CD4-positive, CD25-positive, alpha-beta regulatory T cell (primary cell): ENCODE data around the gene PIK3AP1. TPM values are rescaled to one million over a fixed set of nuclear protein-coding genes. Genes with fewer than 3 reads are reported as not detected.

Experiments used
- ATAC-seq, 2 donors: fragments of 150-1000 bp; cut with Tn5 transposase; one replicate each; pipeline ENCODE4 v1.10.0; 2021; ENCODE audit warnings: low read depth in 2 of 2, moderate number of reproducible peaks in 2 of 2, moderate library complexity in 1 of 2
- DNase-seq, 3 donors: peaks; one replicate each; pipeline versions ENCODE4 v3.0.0 to v3.0.0-alpha.2; 2012 to 2022; ENCODE audit warnings: mixed read lengths in 1 of 3
- H3K27ac ChIP-seq: one replicate; pipeline ENCODE4 v1.7.0; 2013; ENCODE audit warnings: mild to moderate bottlenecking, low read length; ENCODE audit not compliant: insufficient read depth, poor library complexity, severe bottlenecking
- H3K27me3 ChIP-seq: one replicate; pipeline ENCODE4 v1.7.0; 2013; ENCODE audit warnings: low read length; ENCODE audit not compliant: control insufficient read depth, insufficient read depth
- H3K36me3 ChIP-seq: one replicate; pipeline ENCODE4 v1.7.0; 2013; ENCODE audit warnings: mild to moderate bottlenecking, low read length, moderate library complexity; ENCODE audit not compliant: control insufficient read depth, insufficient read depth
- H3K4me1 ChIP-seq: 2 replicates; pipeline ENCODE4 v1.7.0; 2013; ENCODE audit warnings: mild to moderate bottlenecking, low read length; ENCODE audit not compliant: insufficient read depth, control insufficient read depth, poor library complexity, severe bottlenecking
- H3K4me3 ChIP-seq: one replicate; pipeline ENCODE4 v1.7.0; 2013; ENCODE audit warnings: low read depth, mild to moderate bottlenecking, low read length, moderate library complexity
- H3K9me3 ChIP-seq, 2 experiments: 1 replicate in 1 of 2; 2 replicates in 1 of 2; pipeline ENCODE4 v1.7.0; 2013; ENCODE audit warnings: low read length in 2 of 2, mild to moderate bottlenecking in 1 of 2, moderate library complexity in 1 of 2; ENCODE audit not compliant: control insufficient read depth in 2 of 2
- H3K27ac Mint-ChIP-seq, 3 donors: one replicate each; pipeline ENCODE4 v1.8.0; 2020 to 2022; ENCODE audit warnings: mild to moderate bottlenecking in 3 of 3, mixed read lengths in 3 of 3, moderate library complexity in 2 of 3
- H3K27me3 Mint-ChIP-seq: one replicate; pipeline ENCODE4 v1.8.0; 2022; ENCODE audit warnings: mild to moderate bottlenecking, mixed read lengths
- H3K36me3 Mint-ChIP-seq: one replicate; pipeline ENCODE4 v1.8.0; 2020; ENCODE audit warnings: mixed read lengths
- H3K4me1 Mint-ChIP-seq, 4 donors: one replicate each; pipeline ENCODE4 v1.8.0; 2020 to 2022; ENCODE audit warnings: mixed read lengths in 4 of 4, mild to moderate bottlenecking in 1 of 4
- H3K4me3 Mint-ChIP-seq, 4 donors: one replicate each; pipeline ENCODE4 v1.8.0; 2020 to 2022; ENCODE audit warnings: mild to moderate bottlenecking in 4 of 4, mixed read lengths in 4 of 4, moderate library complexity in 3 of 4
- H3K9me3 Mint-ChIP-seq, 7 donors: one replicate each; pipeline ENCODE4 v1.8.0; 2020 to 2022; ENCODE audit warnings: mixed read lengths in 7 of 7, mild to moderate bottlenecking in 3 of 7, moderate library complexity in 2 of 7
- polyA plus RNA-seq, 4 donors: library from polyadenylated mRNA; unstranded; fragments of 300-500 nt; fragmentation: Illumina TruSeq; gene quantifications; one replicate each; pipeline ENCODE4 v1.2.3, GENCODE V29; 2021
- total RNA-seq: library from RNA; stranded (reverse); gene quantifications from one replicate; pipeline ENCODE4 v1.2.3, GENCODE V29; 2022

Gene PIK3AP1
- total and polyA plus RNA-seq, 5 donors from 2014 or later = 0.92 to 3.5 (median 1.7) TPM

GRCh38 chr10:96586419-96587263 is 133.7 kb downstream of the PIK3AP1 start, which contains the start of gene TM9SF3:
TSS of gene TM9SF3 (minus strand) at chr10:96587012. CDS start at chr10:96586835, 177 bp downstream.
- Mint-ChIP-seq H3K36me3 (peaks cover 7% of the 10 kb centered on the region), H3K4me3 (peak within 1 kb of the TSS; percentile 92 to 98 (median 97)), H3K27ac (peak within 1 kb of the TSS; percentile 95 to 98 (median 95)), H3K9me3 (no peaks in the 10 kb centered on the region), H3K4me1 (peaks cover 12 to 45% (median 32%) of the 10 kb centered on the region in 4 donors), H3K27me3 (no peaks in the 10 kb centered on the region)
- DNase-seq (peak; percentile 89 to 93 (median 91)), ATAC-seq (peak; percentile 87 to 89)
- Histone ChIP-seq H3K27ac (peak within 1 kb of the TSS; percentile 97), H3K4me1 (peaks cover 49% of the 10 kb centered on the region), H3K27me3 (no peaks in the 10 kb centered on the region), H3K9me3 (no peaks in the 10 kb centered on the region), H3K4me3 (peak within 1 kb of the TSS; percentile 95), H3K36me3 (no peaks in the 10 kb centered on the region)

GRCh38 chr10:96585736-96586418 is 134.4 kb downstream of the PIK3AP1 start:
- Histone ChIP-seq H3K36me3 (no peaks in the 10 kb centered on the region), H3K27ac (peak overlapping the region; percentile 97), H3K4me3 (peak overlapping the region; percentile 95), H3K4me1 (peaks cover 57% of the 10 kb centered on the region), H3K27me3 (no peaks in the 10 kb centered on the region), H3K9me3 (no peaks in the 10 kb centered on the region)
- peak overlapping the region; percentile 92 to 98 (median 97) for H3K4me3 Mint-ChIP-seq
- H3K4me1 Mint-ChIP-seq = peaks cover 15 to 51% (median 39%) of the 10 kb centered on the region in 4 donors
- DNase-seq (peak in 2 of 3 donors; percentile 49 to 73), ATAC-seq (peak; percentile 11 to 14)
- no peaks in the 10 kb centered on the region for H3K9me3 Mint-ChIP-seq
- peaks cover 5% of the 10 kb centered on the region for H3K36me3 Mint-ChIP-seq
- peak overlapping the region; percentile 95 to 98 (median 95) for H3K27ac Mint-ChIP-seq
- no peaks in the 10 kb centered on the region for H3K27me3 Mint-ChIP-seq

- H3K27ac Mint-ChIP-seq = peak overlapping the region in 1 of 3 donors; percentile 5
- Histone ChIP-seq H3K27me3 (no peaks in the 10 kb centered on the region), H3K4me1 (peaks cover 57% of the 10 kb centered on the region), H3K9me3 (no peaks in the 10 kb centered on the region), H3K4me3 (peak overlapping the region; percentile 95), H3K36me3 (peaks cover 3% of the 10 kb centered on the region), H3K27ac (no peak overlapping the region)
- DNase-seq (no peak), ATAC-seq (no peak)
- peak overlapping the region; percentile 67 to 89 (median 70) for H3K4me3 Mint-ChIP-seq
- H3K4me1 Mint-ChIP-seq = peaks cover 22 to 65% (median 50%) of the 10 kb centered on the region in 4 donors
- H3K27me3 Mint-ChIP-seq = no peaks in the 10 kb centered on the region
- H3K36me3 Mint-ChIP-seq = peaks cover 9% of the 10 kb centered on the region
- no peaks in the 10 kb centered on the region for H3K9me3 Mint-ChIP-seq
Measured at GRCh38 chr10:96584474-96584873, 135.8 kb downstream of the PIK3AP1 start.

GRCh38 chr10:96584035-96584434 is 136.3 kb downstream of the PIK3AP1 start:
- Mint-ChIP-seq H3K4me1 (peaks cover 22 to 68% (median 51%) of the 10 kb centered on the region in 4 donors), H3K27me3 (no peaks in the 10 kb centered on the region), H3K9me3 (no peaks in the 10 kb centered on the region), H3K36me3 (peaks cover 9% of the 10 kb centered on the region), H3K4me3 (peak overlapping the region; percentile 67 to 89 (median 72)), H3K27ac (peak overlapping the region in 1 of 3 donors; percentile 25)
- peak overlapping the region; percentile 38 for H3K4me3 ChIP-seq
- no peak for DNase-seq
- peaks cover 57% of the 10 kb centered on the region for H3K4me1 ChIP-seq
- H3K27ac ChIP-seq = no peak overlapping the region
- no peak for ATAC-seq
- H3K36me3 ChIP-seq = peaks cover 5% of the 10 kb centered on the region
- no peaks in the 10 kb centered on the region for H3K9me3 ChIP-seq
- no peaks in the 10 kb centered on the region for H3K27me3 ChIP-seq

- H3K27ac ChIP-seq = no peak overlapping the region
- peaks cover 46 to 88% (median 71%) of the 10 kb centered on the region in 4 donors for H3K4me1 Mint-ChIP-seq
- no peaks in the 10 kb centered on the region for H3K27me3 Mint-ChIP-seq
- H3K36me3 ChIP-seq = peaks cover 23% of the 10 kb centered on the region
- H3K4me1 ChIP-seq = peaks cover 44% of the 10 kb centered on the region
- H3K4me3 Mint-ChIP-seq = peak overlapping the region in 1 of 4 donors; percentile 5
- H3K9me3 ChIP-seq = no peaks in the 10 kb centered on the region
- H3K9me3 Mint-ChIP-seq = no peaks in the 10 kb centered on the region
- DNase-seq (no peak), ATAC-seq (no peak)
- H3K4me3 ChIP-seq = no peak overlapping the region
- H3K27me3 ChIP-seq = no peaks in the 10 kb centered on the region
- no peak overlapping the region for H3K27ac Mint-ChIP-seq
- H3K36me3 Mint-ChIP-seq = peaks cover 15% of the 10 kb centered on the region
Measured at GRCh38 chr10:96579133-96579532, 141.2 kb downstream of the PIK3AP1 start.

GRCh38 chr10:96578633-96579032 is 141.7 kb downstream of the PIK3AP1 start:
- no peak for ATAC-seq
- no peak overlapping the region for H3K27ac ChIP-seq
- H3K27ac Mint-ChIP-seq = peak overlapping the region in 1 of 3 donors; percentile 69
- no peaks in the 10 kb centered on the region for H3K27me3 ChIP-seq
- H3K4me3 ChIP-seq = no peak overlapping the region
- peaks cover 24% of the 10 kb centered on the region for H3K36me3 ChIP-seq
- H3K9me3 ChIP-seq = no peaks in the 10 kb centered on the region
- H3K9me3 Mint-ChIP-seq = no peaks in the 10 kb centered on the region
- no peak for DNase-seq
- H3K4me1 ChIP-seq = peaks cover 39% of the 10 kb centered on the region
- peaks cover 20% of the 10 kb centered on the region for H3K36me3 Mint-ChIP-seq
- peak overlapping the region in 1 of 4 donors; percentile 3 for H3K4me3 Mint-ChIP-seq
- H3K4me1 Mint-ChIP-seq = peaks cover 49 to 88% (median 70%) of the 10 kb centered on the region in 4 donors
- no peaks in the 10 kb centered on the region for H3K27me3 Mint-ChIP-seq

- Histone ChIP-seq H3K27me3 (no peaks in the 10 kb centered on the region), H3K4me3 (no peak overlapping the region), H3K9me3 (no peaks in the 10 kb centered on the region), H3K4me1 (peaks cover 33% of the 10 kb centered on the region), H3K27ac (no peak overlapping the region), H3K36me3 (peaks cover 24% of the 10 kb centered on the region)
- H3K27ac Mint-ChIP-seq = no peak overlapping the region
- DNase-seq (no peak), ATAC-seq (no peak)
- H3K4me3 Mint-ChIP-seq = peak overlapping the region in 3 of 4 donors; percentile 3 to 23 (median 7)
- H3K36me3 Mint-ChIP-seq = peaks cover 26% of the 10 kb centered on the region
- peaks cover 56 to 88% (median 70%) of the 10 kb centered on the region in 4 donors for H3K4me1 Mint-ChIP-seq
- H3K27me3 Mint-ChIP-seq = no peaks in the 10 kb centered on the region
- H3K9me3 Mint-ChIP-seq = no peaks in the 10 kb centered on the region
Measured at GRCh38 chr10:96578022-96578421, 142.3 kb downstream of the PIK3AP1 start.
